ENCODE results near the gene CCDC66. TPM values are rescaled to one million over a fixed set of nuclear protein-coding genes. Genes with fewer than 3 reads are reported as not detected.
"Not testable (repeated sequence)": the region's sequence is repeated elsewhere in the genome, so short reads cannot be mapped to it uniquely, and the experiment has no call there.

Gene CCDC66
- total and polyA plus RNA-seq, 9 of the 15 experiments (the other 6 are each of a cell fraction or from before 2014, with no cell fraction given): 21.5 to 46.5 (median 29.6) TPM

GRCh38 chr3:56573501-56573900, 16.5 kb downstream of the CCDC66 start:
- in situ Hi-C loops (cut with MboI): no loop called here
- Histone ChIP-seq H3K9me1 (ENCODE audit: control insufficient read depth, insufficient read depth, low read length) (no peaks in the 10 kb centered on the region), H3K4me1 (replicated peaks in 1 of 2; ENCODE audit: control insufficient read depth in 2 of 2, insufficient read depth in 2 of 2, low read length in 2 of 2) (no peaks in the 10 kb centered on the region), H3K9me3 (replicated peaks; ENCODE audit: control insufficient read depth, insufficient read depth, low read depth, low read length) (no peaks in the 10 kb centered on the region), H2AFZ (ENCODE audit: low read depth, low read length) (no peak overlapping the region), H3K9ac (ENCODE audit: insufficient read depth in 1 of 2, low read depth in 2 of 2, low read length in 2 of 2) (no peak overlapping the region), H4K20me1 (replicated peaks; ENCODE audit: control insufficient read depth, insufficient read depth, low read length) (no peaks in the 10 kb centered on the region), H3K4me3 (no peak overlapping the region), H3K27me3 (ENCODE audit: control insufficient read depth in 2 of 2, insufficient read depth in 2 of 2, low read length in 2 of 2) (no peaks in the 10 kb centered on the region), H3K27ac (ENCODE audit: extremely low read depth, low read depth, low read length) (no peak overlapping the region), H3K4me2 (ENCODE audit: insufficient read depth, low read length) (no peak overlapping the region), H3K79me2 (ENCODE audit: control insufficient read depth, insufficient read depth, low read length) (peaks cover 6% of the 10 kb centered on the region; the same call in 2 of the 3 replicates), H3K36me3 (ENCODE audit: control insufficient read depth, insufficient read depth, low read length) (peaks cover 51% of the 10 kb centered on the region; the same call in 1 of the 3 replicates)
- CTCF ChIA-PET (ENCODE audit: low intra/inter-chr PET ratio): no interaction called here
- intact Hi-C loops (cut with micrococcal nuclease): no loop called here
- WGBS (ENCODE audit: insufficient coverage, low coverage, missing lambda C conversion rate): 100% methylated on average over 1 of the region's 1 CpG
- BruUV-seq (replicated peaks): no TSS peak
- TF ChIP-seq SRSF7 (optimal IDR thresholded peaks at IDR 0.05; ENCODE audit: low read depth, low read length) (no peak), HBP1 (CRISPR knock-in tag; IDR thresholded peaks at IDR 0.05) (no peak), SP1 (CRISPR knock-in tag; IDR thresholded peaks at IDR 0.05) (no peak), NR4A1 (CRISPR knock-in tag; IDR thresholded peaks at IDR 0.05) (no peak), NR4A1 (tag; IDR thresholded peaks at IDR 0.05) (no peak), ZNF347 (CRISPR knock-in tag; IDR thresholded peaks at IDR 0.05; ENCODE audit: low read depth) (no peak), POLR3A (IDR thresholded peaks at IDR 0.05; ENCODE audit: borderline replicate concordance, extremely low read depth, insufficient read depth, insufficient read length) (no peak), PHB2 (IDR thresholded peaks at IDR 0.05; ENCODE audit: low read depth) (no peak)
- DNase-seq (ENCODE audit: extremely low read depth in 1 of 4, low spot score in 3 of 4) (no peak), ATAC-seq (no peak), FAIRE-seq (no peak)
- POLR2A ChIA-PET: no interaction called here

- H3K36me3 ChIP-seq (ENCODE audit: control insufficient read depth, insufficient read depth, low read length); H3K4me1 ChIP-seq (replicated peaks in 1 of 2; ENCODE audit: control insufficient read depth in 2 of 2, insufficient read depth in 2 of 2, low read length in 2 of 2); H2AFZ ChIP-seq (ENCODE audit: low read depth, low read length); H3K27me3 ChIP-seq (ENCODE audit: control insufficient read depth in 2 of 2, insufficient read depth in 2 of 2, low read length in 2 of 2); in situ Hi-C loops (cut with MboI); H3K9me1 ChIP-seq (ENCODE audit: control insufficient read depth, insufficient read depth, low read length); H3K9me3 ChIP-seq (replicated peaks; ENCODE audit: control insufficient read depth, insufficient read depth, low read depth, low read length); BruUV-seq (replicated peaks); H3K9ac ChIP-seq (ENCODE audit: insufficient read depth in 1 of 2, low read depth in 2 of 2, low read length in 2 of 2); H4K20me1 ChIP-seq (replicated peaks; ENCODE audit: control insufficient read depth, insufficient read depth, low read length); FAIRE-seq; CTCF ChIA-PET (ENCODE audit: low intra/inter-chr PET ratio); ATAC-seq; H3K4me3 ChIP-seq; H3K79me2 ChIP-seq (ENCODE audit: control insufficient read depth, insufficient read depth, low read length); H3K4me2 ChIP-seq (ENCODE audit: insufficient read depth, low read length); DNase-seq (ENCODE audit: extremely low read depth in 1 of 4, low spot score in 3 of 4); H3K27ac ChIP-seq (ENCODE audit: extremely low read depth, low read depth, low read length); intact Hi-C loops (cut with micrococcal nuclease): not testable (repeated sequence)
- POLR2A ChIA-PET: interaction anchor here (0.6 kb wide), 1 partner anchor 81 kb away, joined by 3 read pairs; no protein-coding TSS in a partner anchor
- 92% methylated on average over 2 of the region's 12 CpGs for WGBS (ENCODE audit: insufficient coverage, low coverage, missing lambda C conversion rate)
These were observed 25.0 kb downstream of the CCDC66 start for GRCh38 chr3:56581941-56582340.

GRCh38 chr3:56584275-56584674, 27.3 kb downstream of the CCDC66 start:
- intact Hi-C loops (cut with micrococcal nuclease); H3K27me3 ChIP-seq (ENCODE audit: control insufficient read depth in 2 of 2, insufficient read depth in 2 of 2, low read length in 2 of 2); FAIRE-seq; H4K20me1 ChIP-seq (replicated peaks; ENCODE audit: control insufficient read depth, insufficient read depth, low read length); H2AFZ ChIP-seq (ENCODE audit: low read depth, low read length); H3K4me3 ChIP-seq; H3K9ac ChIP-seq (ENCODE audit: insufficient read depth in 1 of 2, low read depth in 2 of 2, low read length in 2 of 2); BruUV-seq (replicated peaks); CTCF ChIA-PET (ENCODE audit: low intra/inter-chr PET ratio); H3K4me1 ChIP-seq (replicated peaks in 1 of 2; ENCODE audit: control insufficient read depth in 2 of 2, insufficient read depth in 2 of 2, low read length in 2 of 2); H3K36me3 ChIP-seq (ENCODE audit: control insufficient read depth, insufficient read depth, low read length); H3K79me2 ChIP-seq (ENCODE audit: control insufficient read depth, insufficient read depth, low read length); H3K9me3 ChIP-seq (replicated peaks; ENCODE audit: control insufficient read depth, insufficient read depth, low read depth, low read length); ATAC-seq; H3K9me1 ChIP-seq (ENCODE audit: control insufficient read depth, insufficient read depth, low read length); H3K4me2 ChIP-seq (ENCODE audit: insufficient read depth, low read length); in situ Hi-C loops (cut with MboI); DNase-seq (ENCODE audit: extremely low read depth in 1 of 4, low spot score in 3 of 4); H3K27ac ChIP-seq (ENCODE audit: extremely low read depth, low read depth, low read length); POLR2A ChIA-PET: not testable (repeated sequence)
- WGBS (ENCODE audit: insufficient coverage, low coverage, missing lambda C conversion rate): no CpG with 5 or more reads among the region's 28 CpGs

All from K562 (cell line).